Brain pericyte (primary cell): ENCODE data around the gene SELL.
"Not testable (repeated sequence)": the region's sequence is repeated elsewhere in the genome, so short reads cannot be mapped to it uniquely, and the experiment has no call there.

Experiments
- DNase-seq: peaks from one replicate; pipeline ENCODE4 v3.0.0-alpha.2; 2012; ENCODE audit warnings: low read depth, low spot score

The SELL gene

GRCh38 chr1:169667699-169668596 is 43.5 kb downstream of the SELL start:
- not testable (repeated sequence) for DNase-seq

- DNase-seq: not testable (repeated sequence)
Measured at GRCh38 chr1:169667227-169667639, 44.2 kb downstream of the SELL start.

GRCh38 chr1:169662680-169663079 is 48.7 kb downstream of the SELL start:
- DNase-seq: not testable (repeated sequence)

- DNase-seq: not testable (repeated sequence)
Measured at GRCh38 chr1:169661066-169661465, 50.4 kb downstream of the SELL start.

GRCh38 chr1:169658777-169659176 is 52.6 kb downstream of the SELL start:
- not testable (repeated sequence) for DNase-seq

GRCh38 chr1:169653873-169654272 is 57.5 kb downstream of the SELL start:
- no peak for DNase-seq

GRCh38 chr1:169651035-169651434 is 60.4 kb downstream of the SELL start:
- no peak for DNase-seq

- DNase-seq: no peak
Measured at GRCh38 chr1:169650551-169650950, 60.9 kb downstream of the SELL start.

- no peak for DNase-seq
Measured at GRCh38 chr1:169648709-169649108, 62.7 kb downstream of the SELL start.

GRCh38 chr1:169648187-169648586 is 63.2 kb downstream of the SELL start:
- no peak for DNase-seq

GRCh38 chr1:169647512-169647911 is 63.9 kb downstream of the SELL start:
- no peak for DNase-seq

GRCh38 chr1:169644297-169644696 is 67.1 kb downstream of the SELL start:
- no peak for DNase-seq
